HT-29 (cell line): Measurements from ENCODE around the gene P4HB. TPM values are rescaled to one million over a fixed set of nuclear protein-coding genes. Genes with fewer than 3 reads are reported as not detected.

Experiments used
- DNase-seq: peaks from one replicate; pipeline ENCODE4 v3.0.0-alpha.2; 2015; ENCODE audit warnings: low spot score
- total RNA-seq: library from RNA; depleted of rRNA; stranded (reverse); fragments of >200 nt; shearing (Covaris generic); gene quantifications from 2 replicates; pipeline ENCODE4 v1.2.3, GENCODE V29; 2014; rRNA removed

P4HB gene
- total RNA-seq: 1,172 and 1,253 TPM in 2 replicates

- peak; percentile 49 for DNase-seq
These were observed at the start of gene P4HB for GRCh38 chr17:81859906-81860755. TSS of gene P4HB (minus strand) at chr17:81860535. CDS start at chr17:81860471, 64 bp downstream.

GRCh38 chr17:81909231-81909630 lies 48.9 kb upstream of the P4HB start:
- DNase-seq: no peak

GRCh38 chr17:81908793-81909192 lies 48.5 kb upstream of the P4HB start:
- DNase-seq: no peak

- DNase-seq: no peak
These were observed 47.1 kb upstream of the P4HB start for GRCh38 chr17:81907219-81908145.

- no peak for DNase-seq
These were observed 46.3 kb upstream of the P4HB start for GRCh38 chr17:81906476-81907218.

GRCh38 chr17:81905993-81906392 lies 45.7 kb upstream of the P4HB start:
- DNase-seq: no peak

GRCh38 chr17:81905424-81905875 lies 45.1 kb upstream of the P4HB start:
- no peak for DNase-seq

GRCh38 chr17:81904600-81905423 lies 44.5 kb upstream of the P4HB start:
- DNase-seq: no peak

- no peak for DNase-seq
These were observed 43.7 kb upstream of the P4HB start for GRCh38 chr17:81903896-81904599.

- DNase-seq: no peak
These were observed 43.1 kb upstream of the P4HB start for GRCh38 chr17:81903415-81903831.

- DNase-seq: no peak
These were observed 42.5 kb upstream of the P4HB start for GRCh38 chr17:81902653-81903414.

- DNase-seq: no peak
These were observed 41.8 kb upstream of the P4HB start, which contains the start of gene NPB for GRCh38 chr17:81902023-81902652. TSS of gene NPB (plus strand) at chr17:81902238. CDS start at chr17:81902278, 40 bp downstream.

GRCh38 chr17:81901167-81902022 lies 41.1 kb upstream of the P4HB start:
- no peak for DNase-seq

- DNase-seq: no peak
These were observed 40.0 kb upstream of the P4HB start for GRCh38 chr17:81900181-81900820.

- DNase-seq: no peak
These were observed 39.3 kb upstream of the P4HB start for GRCh38 chr17:81899514-81900166.

- no peak for DNase-seq
These were observed 38.5 kb upstream of the P4HB start for GRCh38 chr17:81898885-81899284.
